ENCODE data around the gene CLDN8.

CLDN8 gene

GRCh38 chr21:30216041-30216723 lies at the start of gene CLDN8:
Gene CLDN8 (minus strand): TSS chr21:30216097. CDS start chr21:30215925, 172 bp downstream.
- DNase-seq = no peak

GRCh38 chr21:30257773-30258172 lies 41.9 kb upstream of the CLDN8 start:
- DNase-seq = no peak

- DNase-seq = no peak
Observed at GRCh38 chr21:30256100-30256499, 40.2 kb upstream of the CLDN8 start.

- DNase-seq = no peak
Observed at GRCh38 chr21:30255679-30256078, 39.8 kb upstream of the CLDN8 start.

- no peak for DNase-seq
Observed at GRCh38 chr21:30251781-30252180, 35.9 kb upstream of the CLDN8 start.

GRCh38 chr21:30249936-30250335 lies 34.0 kb upstream of the CLDN8 start:
- no peak for DNase-seq

GRCh38 chr21:30248844-30249243 lies 32.9 kb upstream of the CLDN8 start:
- no peak for DNase-seq

- DNase-seq = no peak
Observed at GRCh38 chr21:30245061-30245460, 29.2 kb upstream of the CLDN8 start.

- no peak for DNase-seq
Observed at GRCh38 chr21:30243691-30244090, 27.8 kb upstream of the CLDN8 start.

GRCh38 chr21:30240661-30241060 lies 24.8 kb upstream of the CLDN8 start:
- DNase-seq = no peak

GRCh38 chr21:30238168-30238567 lies 22.3 kb upstream of the CLDN8 start:
- DNase-seq = no peak

- DNase-seq = no peak
Observed at GRCh38 chr21:30234643-30235042, 18.7 kb upstream of the CLDN8 start.

GRCh38 chr21:30234050-30234449 lies 18.2 kb upstream of the CLDN8 start:
- DNase-seq = no peak

- DNase-seq = no peak
Observed at GRCh38 chr21:30233228-30234020, 17.5 kb upstream of the CLDN8 start.

- DNase-seq = no peak
Observed at GRCh38 chr21:30232011-30232410, 16.1 kb upstream of the CLDN8 start.

- no peak for DNase-seq
Observed at GRCh38 chr21:30227633-30228404, 11.9 kb upstream of the CLDN8 start.

GRCh38 chr21:30227128-30227527 lies 11.2 kb upstream of the CLDN8 start:
- DNase-seq = no peak

- DNase-seq = no peak
Observed at GRCh38 chr21:30223596-30223995, 7.7 kb upstream of the CLDN8 start.

GRCh38 chr21:30222724-30223123 lies 6.8 kb upstream of the CLDN8 start:
- no peak for DNase-seq

GRCh38 chr21:30211071-30211470 lies 4.8 kb downstream of the CLDN8 start:
- DNase-seq = no peak

- no peak for DNase-seq
Observed at GRCh38 chr21:30209601-30210000, 6.3 kb downstream of the CLDN8 start.

- no peak for DNase-seq
Observed at GRCh38 chr21:30207252-30207579, 8.7 kb downstream of the CLDN8 start.

GRCh38 chr21:30206551-30207251 lies 9.2 kb downstream of the CLDN8 start:
- DNase-seq = no peak

Measured in GF-D8 (cell line).